Activated T-helper 2 cell treated with anti-CD3 and anti-CD28 coated beads, Interferon-gamma antibody, Interleukin-2, Interleukin-4, amounts not matched to agents 10 μg/mL and 5 μg/mL and 100 μg/mL, durations not matched to agents 14 hours and 24 hours and 36 hours (primary cell): ENCODE measurements around the gene GBE1. TPM values are rescaled to one million over a fixed set of nuclear protein-coding genes. Genes with fewer than 3 reads are reported as not detected.
"Not testable (repeated sequence)": the region's sequence is repeated elsewhere in the genome, so short reads cannot be mapped to it uniquely, and the experiment has no call there.

Experiments used
- DNase-seq: peaks from one replicate; pipeline ENCODE4 v3.0.0; 2021; ENCODE audit warnings: low spot score
- H3K27ac Mint-ChIP-seq: one replicate; pipeline ENCODE4 v1.8.0; 2021; ENCODE audit warnings: mixed read lengths
- H3K27me3 Mint-ChIP-seq: one replicate; pipeline ENCODE4 v1.8.0; 2021; ENCODE audit warnings: low read depth, mixed read lengths
- H3K36me3 Mint-ChIP-seq: one replicate; pipeline ENCODE4 v1.8.0; 2021; ENCODE audit warnings: low read depth, mixed read lengths
- H3K4me1 Mint-ChIP-seq: one replicate; pipeline ENCODE4 v1.8.0; 2021; ENCODE audit warnings: low read depth, mixed read lengths
- H3K4me3 Mint-ChIP-seq: one replicate; pipeline ENCODE4 v1.8.0; 2021; ENCODE audit warnings: low read depth, mild to moderate bottlenecking, moderate library complexity, mixed read lengths
- H3K9me3 Mint-ChIP-seq: one replicate; pipeline ENCODE4 v1.8.0; 2021; ENCODE audit warnings: mixed read lengths
- intact Hi-C: fragments of 100-400 bp; cut with micrococcal nuclease; formaldehyde crosslinking; loops from one replicate; pipeline ENCODE4 v1.15.1; 2023
- total RNA-seq: library from RNA; stranded (reverse); gene quantifications from 2 replicates; pipeline ENCODE4 v1.2.3, GENCODE V29; 2022

Gene GBE1
- total RNA-seq, 1 donor from 2014 or later, result 55.1 TPM

GRCh38 chr3:81767250-81767859, 5.9 kb upstream of the GBE1 start:
- H3K9me3 Mint-ChIP-seq, DNase-seq, intact Hi-C loops, H3K4me1 Mint-ChIP-seq, H3K27ac Mint-ChIP-seq, H3K36me3 Mint-ChIP-seq, H3K4me3 Mint-ChIP-seq: not testable (repeated sequence)
- H3K27me3 Mint-ChIP-seq, result peaks cover 16% of the 10 kb centered on the region

GRCh38 chr3:81765400-81765799, 4.0 kb upstream of the GBE1 start:
- intact Hi-C loops, result no loop called here
- H3K36me3 Mint-ChIP-seq, result peaks cover 5% of the 10 kb centered on the region
- H3K4me1 Mint-ChIP-seq, result peaks cover 18% of the 10 kb centered on the region
- no peak for DNase-seq
- no peak overlapping the region for H3K4me3 Mint-ChIP-seq
- H3K9me3 Mint-ChIP-seq, result no peaks in the 10 kb centered on the region
- H3K27me3 Mint-ChIP-seq, result peaks cover 5% of the 10 kb centered on the region
- H3K27ac Mint-ChIP-seq, result no peak overlapping the region

GRCh38 chr3:81764665-81765064, 3.2 kb upstream of the GBE1 start:
- intact Hi-C loops, result no loop called here

GRCh38 chr3:81764002-81764401, 2.6 kb upstream of the GBE1 start:
- H3K9me3 Mint-ChIP-seq, result peaks cover 5% of the 10 kb centered on the region
- H3K4me1 Mint-ChIP-seq, result peaks cover 25% of the 10 kb centered on the region
- H3K27ac Mint-ChIP-seq, result no peak overlapping the region
- intact Hi-C loops, result no loop called here
- H3K27me3 Mint-ChIP-seq, result no peaks in the 10 kb centered on the region
- no peak overlapping the region for H3K4me3 Mint-ChIP-seq
- no peak for DNase-seq
- H3K36me3 Mint-ChIP-seq, result peaks cover 18% of the 10 kb centered on the region

More at GRCh38 chr3:81764665-81765064, 3.2 kb upstream of the GBE1 start:
- H3K4me3 Mint-ChIP-seq, result no peak overlapping the region
- no peak overlapping the region for H3K27ac Mint-ChIP-seq
- no peak for DNase-seq
- H3K27me3 Mint-ChIP-seq, result peaks cover 4% of the 10 kb centered on the region
- no peaks in the 10 kb centered on the region for H3K9me3 Mint-ChIP-seq
- H3K36me3 Mint-ChIP-seq, result peaks cover 11% of the 10 kb centered on the region
- peaks cover 23% of the 10 kb centered on the region for H3K4me1 Mint-ChIP-seq

- H3K27ac Mint-ChIP-seq, result peak overlapping the region; percentile 58
- peak overlapping the region; percentile 58 for H3K4me3 Mint-ChIP-seq
- no peak for DNase-seq
- H3K36me3 Mint-ChIP-seq, result peaks cover 28% of the 10 kb centered on the region
- peaks cover 13% of the 10 kb centered on the region for H3K9me3 Mint-ChIP-seq
- H3K4me1 Mint-ChIP-seq, result peaks cover 28% of the 10 kb centered on the region
- intact Hi-C loops, result no loop called here
- no peaks in the 10 kb centered on the region for H3K27me3 Mint-ChIP-seq
Observed at GRCh38 chr3:81763001-81763400, 1.6 kb upstream of the GBE1 start.

GRCh38 chr3:81761904-81762580, 597 bp upstream of the GBE1 start:
- no peak for DNase-seq
- H3K4me1 Mint-ChIP-seq, result peaks cover 35% of the 10 kb centered on the region
- peak overlapping the region; percentile 91 for H3K27ac Mint-ChIP-seq
- H3K36me3 Mint-ChIP-seq, result peaks cover 37% of the 10 kb centered on the region
- no peaks in the 10 kb centered on the region for H3K27me3 Mint-ChIP-seq
- intact Hi-C loops, result no loop called here
- peaks cover 13% of the 10 kb centered on the region for H3K9me3 Mint-ChIP-seq
- H3K4me3 Mint-ChIP-seq, result peak overlapping the region; percentile 90

- peaks cover 16% of the 10 kb centered on the region for H3K9me3 Mint-ChIP-seq
- no peak for DNase-seq
- peak overlapping the region; percentile 90 for H3K4me3 Mint-ChIP-seq
- H3K27me3 Mint-ChIP-seq, result no peaks in the 10 kb centered on the region
- H3K36me3 Mint-ChIP-seq, result peaks cover 52% of the 10 kb centered on the region
- intact Hi-C loops, result no loop called here
- H3K4me1 Mint-ChIP-seq, result peaks cover 45% of the 10 kb centered on the region
- peak overlapping the region; percentile 97 for H3K27ac Mint-ChIP-seq
Observed at GRCh38 chr3:81760215-81760614, 1.2 kb downstream of the GBE1 start.

GRCh38 chr3:81758771-81759170, 2.7 kb downstream of the GBE1 start:
- not testable (repeated sequence) for H3K27ac Mint-ChIP-seq, H3K4me3 Mint-ChIP-seq

GRCh38 chr3:81758275-81758674, 3.2 kb downstream of the GBE1 start:
- intact Hi-C loops, result no loop called here
- no peak overlapping the region for H3K27ac Mint-ChIP-seq
- H3K27me3 Mint-ChIP-seq, result no peaks in the 10 kb centered on the region
- H3K4me3 Mint-ChIP-seq, result no peak overlapping the region
- peaks cover 48% of the 10 kb centered on the region for H3K4me1 Mint-ChIP-seq
- H3K9me3 Mint-ChIP-seq, result peaks cover 30% of the 10 kb centered on the region
- DNase-seq, result no peak
- H3K36me3 Mint-ChIP-seq, result peaks cover 71% of the 10 kb centered on the region

More at GRCh38 chr3:81758771-81759170, 2.7 kb downstream of the GBE1 start:
- intact Hi-C loops, H3K27me3 Mint-ChIP-seq, DNase-seq: not testable (repeated sequence)
- Mint-ChIP-seq H3K9me3 (peaks cover 30% of the 10 kb centered on the region), H3K4me1 (peaks cover 47% of the 10 kb centered on the region), H3K36me3 (peaks cover 66% of the 10 kb centered on the region)

GRCh38 chr3:81753416-81754027, 7.9 kb downstream of the GBE1 start:
- Mint-ChIP-seq H3K9me3 (peaks cover 20% of the 10 kb centered on the region), H3K27ac (no peak overlapping the region), H3K4me3 (no peak overlapping the region), H3K4me1 (peaks cover 27% of the 10 kb centered on the region), H3K36me3 (peaks cover 65% of the 10 kb centered on the region), H3K27me3 (no peaks in the 10 kb centered on the region)
- no peak for DNase-seq
- intact Hi-C loops, result no loop called here

GRCh38 chr3:81752604-81753003, 8.8 kb downstream of the GBE1 start:
- no peak for DNase-seq
- no peaks in the 10 kb centered on the region for H3K27me3 Mint-ChIP-seq
- no peak overlapping the region for H3K4me3 Mint-ChIP-seq
- H3K9me3 Mint-ChIP-seq, result peaks cover 17% of the 10 kb centered on the region
- no peak overlapping the region for H3K27ac Mint-ChIP-seq
- intact Hi-C loops, result no loop called here
- H3K4me1 Mint-ChIP-seq, result peaks cover 22% of the 10 kb centered on the region
- H3K36me3 Mint-ChIP-seq, result peaks cover 60% of the 10 kb centered on the region

GRCh38 chr3:81749265-81749664, 12.2 kb downstream of the GBE1 start:
- Mint-ChIP-seq H3K4me1 (peaks cover 8% of the 10 kb centered on the region), H3K9me3 (peaks cover 4% of the 10 kb centered on the region), H3K36me3 (peaks cover 33% of the 10 kb centered on the region), H3K27me3 (no peaks in the 10 kb centered on the region), H3K27ac (no peak overlapping the region), H3K4me3 (no peak overlapping the region)
- DNase-seq, result no peak
- intact Hi-C loops, result no loop called here

- H3K27me3 Mint-ChIP-seq, DNase-seq: not testable (repeated sequence)
Observed at GRCh38 chr3:81747280-81747679, 14.2 kb downstream of the GBE1 start.

More at GRCh38 chr3:81747280-81747679, 14.2 kb downstream of the GBE1 start:
- H3K27ac Mint-ChIP-seq, H3K4me3 Mint-ChIP-seq, intact Hi-C loops, H3K9me3 Mint-ChIP-seq: not testable (repeated sequence)
- Mint-ChIP-seq H3K4me1 (peaks cover 11% of the 10 kb centered on the region), H3K36me3 (peaks cover 28% of the 10 kb centered on the region)
